Measurements from ENCODE around the gene ZNF723.
"Not testable (repeated sequence)": the region's sequence is repeated elsewhere in the genome, so short reads cannot be mapped to it uniquely, and the experiment has no call there.

Gene ZNF723

DNA sequence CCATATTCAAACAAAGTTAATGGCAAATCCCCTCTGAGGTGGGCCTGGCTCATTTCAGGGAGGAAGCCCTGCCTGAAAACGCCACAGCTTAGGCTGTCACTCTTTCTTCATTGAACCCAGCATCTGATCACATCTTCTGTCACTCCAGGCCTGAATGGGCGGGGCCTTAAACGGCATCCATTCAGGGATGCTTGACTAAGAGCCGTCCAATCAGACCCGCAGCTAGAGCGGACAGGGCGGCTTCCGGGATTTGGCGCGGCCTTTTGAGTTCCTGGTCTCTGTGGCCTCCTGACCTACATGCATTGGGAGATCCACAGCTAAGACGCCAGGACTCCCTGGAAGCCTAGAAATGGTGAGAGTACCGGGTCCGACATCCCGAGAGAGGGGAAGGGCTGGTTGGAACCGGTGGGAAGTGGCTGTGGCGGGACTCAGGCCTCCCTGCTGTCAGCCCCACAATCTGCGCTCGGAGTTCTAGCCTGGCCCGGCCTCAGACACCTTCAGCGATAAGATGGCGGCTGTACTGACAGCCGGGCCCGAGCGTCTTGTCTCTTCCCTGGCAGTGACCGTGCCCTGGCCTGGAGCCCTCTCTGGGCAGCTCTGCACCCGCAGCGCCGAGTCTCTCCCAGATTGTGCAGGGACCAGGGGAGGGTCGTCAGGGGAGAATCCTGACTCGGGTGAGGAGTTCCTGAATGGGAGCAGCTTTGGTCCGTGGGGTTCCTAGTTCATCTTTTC lies at the start of gene ZNF723:
Gene ZNF723 (plus strand): TSS at position 261 of the 732 bp plus-strand sequence. CDS start 89 bp downstream, at position 350.
- in situ Hi-C loops (cut with MboI; ENCODE audit: low pct_unique_long_range_greater_than_20kb, low sequenced_read_pairs, unreplicated experiment): no loop called here
- no peak for DNase-seq (ENCODE audit: low spot score)
- TF ChIP-seq, protein P1, sequence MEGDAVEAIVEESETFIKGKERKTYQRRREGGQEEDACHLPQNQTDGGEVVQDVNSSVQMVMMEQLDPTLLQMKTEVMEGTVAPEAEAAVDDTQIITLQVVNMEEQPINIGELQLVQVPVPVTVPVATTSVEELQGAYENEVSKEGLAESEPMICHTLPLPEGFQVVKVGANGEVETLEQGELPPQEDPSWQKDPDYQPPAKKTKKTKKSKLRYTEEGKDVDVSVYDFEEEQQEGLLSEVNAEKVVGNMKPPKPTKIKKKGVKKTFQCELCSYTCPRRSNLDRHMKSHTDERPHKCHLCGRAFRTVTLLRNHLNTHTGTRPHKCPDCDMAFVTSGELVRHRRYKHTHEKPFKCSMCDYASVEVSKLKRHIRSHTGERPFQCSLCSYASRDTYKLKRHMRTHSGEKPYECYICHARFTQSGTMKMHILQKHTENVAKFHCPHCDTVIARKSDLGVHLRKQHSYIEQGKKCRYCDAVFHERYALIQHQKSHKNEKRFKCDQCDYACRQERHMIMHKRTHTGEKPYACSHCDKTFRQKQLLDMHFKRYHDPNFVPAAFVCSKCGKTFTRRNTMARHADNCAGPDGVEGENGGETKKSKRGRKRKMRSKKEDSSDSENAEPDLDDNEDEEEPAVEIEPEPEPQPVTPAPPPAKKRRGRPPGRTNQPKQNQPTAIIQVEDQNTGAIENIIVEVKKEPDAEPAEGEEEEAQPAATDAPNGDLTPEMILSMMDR (IDR thresholded peaks at IDR 0.05; ENCODE audit: extremely low read depth, insufficient read depth, missing control alignments): no peak

DNA sequence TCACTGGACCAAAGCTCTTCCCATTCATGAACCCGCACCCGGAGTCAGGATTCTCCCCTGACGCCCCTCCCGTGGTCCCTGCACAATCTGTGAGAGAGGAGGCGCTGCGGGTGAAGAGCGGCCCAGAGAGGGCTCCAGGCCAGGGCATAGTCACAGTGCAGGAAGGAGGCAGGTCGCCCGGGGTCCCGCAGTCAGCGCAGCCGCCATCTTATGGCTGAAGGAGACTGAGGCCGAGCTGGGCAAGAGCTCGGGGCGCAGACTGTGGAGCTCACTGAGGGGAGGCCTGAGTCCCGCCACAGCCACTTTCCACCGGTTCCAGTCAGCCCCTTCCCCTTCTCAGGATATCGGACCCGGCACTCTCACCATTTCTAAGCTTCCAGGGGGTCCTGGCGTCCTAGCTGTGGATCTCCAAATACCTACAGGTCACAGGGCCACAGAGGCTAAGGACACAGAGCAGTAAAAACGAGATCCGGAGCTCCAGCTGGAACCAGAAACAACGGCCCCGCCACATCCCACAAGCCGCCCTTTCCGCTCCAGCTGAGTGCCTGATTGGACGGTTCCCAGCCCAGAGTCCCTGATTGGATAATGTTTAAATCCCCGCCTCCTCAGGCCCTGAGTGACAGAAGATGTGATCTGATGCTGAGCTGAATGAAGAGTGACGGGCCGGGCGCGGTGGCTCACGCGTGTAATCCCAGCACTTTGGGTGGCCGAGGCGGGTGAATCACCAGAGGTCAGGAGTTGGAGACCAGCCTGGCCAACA lies 48.3 kb upstream of the ZNF723 start, which contains the start of gene ZNF99:
Gene ZNF99 (minus strand): TSS at position 501 of the 760 bp plus-strand sequence. CDS start 135 bp downstream, at position 366.
- DNase-seq (ENCODE audit: low spot score): no peak
- TF ChIP-seq, protein P1 (IDR thresholded peaks at IDR 0.05; ENCODE audit: extremely low read depth, insufficient read depth, missing control alignments): no peak
- in situ Hi-C loops (cut with MboI; ENCODE audit: low pct_unique_long_range_greater_than_20kb, low sequenced_read_pairs, unreplicated experiment): no loop called here

DNA sequence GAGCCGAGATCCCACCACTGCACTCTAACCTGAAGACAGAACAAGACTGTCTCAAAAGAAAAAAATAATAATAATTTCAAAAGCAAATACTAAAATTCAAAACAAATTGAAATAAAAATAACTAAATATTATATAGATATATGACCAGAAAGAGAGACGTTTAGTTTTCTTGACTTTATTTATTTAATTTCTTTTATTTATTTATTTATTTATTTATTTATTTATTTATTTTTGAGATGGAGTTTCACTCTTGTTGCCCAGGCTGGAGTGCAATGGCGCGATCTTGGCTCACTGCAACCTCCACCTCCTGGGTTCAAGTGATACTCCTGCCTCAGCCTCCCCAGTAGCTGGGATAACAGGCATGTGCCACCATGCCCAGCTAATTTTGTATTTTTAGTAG lies 39.2 kb upstream of the ZNF723 start:
- DNase-seq (ENCODE audit: low spot score); in situ Hi-C loops (cut with MboI; ENCODE audit: low pct_unique_long_range_greater_than_20kb, low sequenced_read_pairs, unreplicated experiment): not testable (repeated sequence)

DNA sequence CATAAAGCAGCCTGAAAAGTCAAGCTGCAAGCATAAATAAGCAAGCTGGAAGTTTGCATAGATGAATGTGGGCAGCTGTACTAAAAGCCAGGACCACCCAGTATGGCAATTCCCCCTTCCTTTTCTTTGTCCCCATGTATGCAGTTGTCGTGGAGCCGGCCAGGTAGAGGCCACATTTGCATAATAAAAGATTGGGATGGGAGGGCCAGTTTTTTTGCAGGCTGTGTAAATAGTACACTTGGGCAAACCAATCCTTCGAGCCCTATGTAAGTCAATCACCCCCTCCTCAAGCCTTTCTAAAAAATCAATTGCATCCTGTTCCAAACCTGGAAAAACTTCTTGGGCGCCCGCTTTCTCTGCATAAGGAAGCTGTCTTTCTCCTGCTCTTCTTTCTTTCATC lies 35.1 kb upstream of the ZNF723 start:
- no peak for DNase-seq (ENCODE audit: low spot score)
- TF ChIP-seq, protein P1 (IDR thresholded peaks at IDR 0.05; ENCODE audit: extremely low read depth, insufficient read depth, missing control alignments): no peak
- in situ Hi-C loops (cut with MboI; ENCODE audit: low pct_unique_long_range_greater_than_20kb, low sequenced_read_pairs, unreplicated experiment): no loop called here

DNA sequence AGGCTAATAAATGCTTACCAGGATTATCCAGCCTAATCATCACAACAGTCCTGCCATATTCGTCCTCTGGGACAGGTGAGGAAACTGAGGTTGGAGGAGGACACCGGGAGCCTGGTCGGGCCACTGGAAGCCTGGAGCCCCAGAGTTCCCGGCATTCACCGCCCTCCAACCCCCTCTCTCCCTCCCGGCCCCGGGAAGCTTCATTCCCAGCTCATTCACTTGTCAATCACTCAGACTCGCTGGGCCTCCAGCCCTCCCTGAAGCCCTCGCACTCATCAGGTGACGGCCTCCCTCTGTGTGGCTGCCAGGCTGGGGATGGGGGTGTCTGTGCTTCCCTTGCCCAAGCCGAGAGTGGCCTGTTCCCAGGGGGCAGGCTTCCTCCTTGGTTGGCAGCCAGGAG lies 25.7 kb upstream of the ZNF723 start:
- no peak for DNase-seq (ENCODE audit: low spot score)

DNA sequence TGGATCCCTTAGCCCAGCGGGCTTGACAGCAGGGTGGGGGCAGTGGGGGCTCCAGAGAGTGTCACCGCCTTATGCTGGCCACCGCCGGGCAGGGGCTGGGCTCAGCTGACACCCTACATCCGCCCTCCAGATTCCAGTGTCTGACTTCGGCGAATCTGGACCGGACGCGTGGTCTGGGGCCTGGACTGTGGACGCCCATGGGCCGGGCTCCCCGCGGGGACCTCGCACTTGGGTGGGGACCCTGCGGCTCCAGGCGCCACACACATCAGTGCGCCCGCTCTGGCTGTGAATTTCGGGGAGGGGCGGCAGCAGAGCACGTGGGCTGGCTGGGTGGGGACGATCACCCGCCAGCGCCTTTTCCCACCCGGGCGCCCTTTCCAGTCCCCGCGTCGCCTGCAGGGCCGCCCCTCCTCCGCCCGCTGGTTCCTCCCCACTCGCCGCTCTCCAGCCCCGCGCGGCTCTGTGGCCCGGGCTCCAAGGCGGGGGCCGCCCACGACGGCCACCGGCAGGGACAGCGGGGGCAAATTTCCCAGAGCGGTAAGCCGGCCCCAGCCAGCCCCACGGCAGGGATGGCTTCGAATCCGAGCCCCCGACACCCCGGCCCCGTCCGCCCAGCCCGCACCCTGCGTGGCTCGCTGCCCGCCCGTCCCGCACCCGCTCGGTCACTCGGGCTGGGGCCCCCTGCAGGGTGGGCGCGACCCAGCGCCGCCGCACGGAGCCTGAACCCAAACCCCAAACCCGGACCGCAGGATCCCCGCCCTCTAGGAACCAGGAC lies 24.8 kb upstream of the ZNF723 start:
- TF ChIP-seq, protein P1 (IDR thresholded peaks at IDR 0.05; ENCODE audit: extremely low read depth, insufficient read depth, missing control alignments): no peak
- in situ Hi-C loops (cut with MboI; ENCODE audit: low pct_unique_long_range_greater_than_20kb, low sequenced_read_pairs, unreplicated experiment): no loop called here
- DNase-seq (ENCODE audit: low spot score): no peak

More for the DNA sequence above, 25.7 kb upstream of the ZNF723 start:
- in situ Hi-C loops (cut with MboI; ENCODE audit: low pct_unique_long_range_greater_than_20kb, low sequenced_read_pairs, unreplicated experiment): no loop called here
- TF ChIP-seq, protein P1 (IDR thresholded peaks at IDR 0.05; ENCODE audit: extremely low read depth, insufficient read depth, missing control alignments): no peak
